ENCODE results near the gene CTDSP1.

- TF ChIP-seq EZH2 (optimal IDR thresholded peaks at IDR 0.05; ENCODE audit: low read depth, low read length) (no peak), CTCF (IDR thresholded peaks at IDR 0.05; ENCODE audit: low read length) (no peak)
Measured at GRCh38 chr2:218402491-218402901, 2.8 kb downstream of the CTDSP1 start.
